ENCODE results near the gene TMPRSS6.

TMPRSS6 gene

GRCh38 chr22:37139762-37140161 lies 30.2 kb upstream of the TMPRSS6 start:
- DNase-seq, result no peak

DNA sequence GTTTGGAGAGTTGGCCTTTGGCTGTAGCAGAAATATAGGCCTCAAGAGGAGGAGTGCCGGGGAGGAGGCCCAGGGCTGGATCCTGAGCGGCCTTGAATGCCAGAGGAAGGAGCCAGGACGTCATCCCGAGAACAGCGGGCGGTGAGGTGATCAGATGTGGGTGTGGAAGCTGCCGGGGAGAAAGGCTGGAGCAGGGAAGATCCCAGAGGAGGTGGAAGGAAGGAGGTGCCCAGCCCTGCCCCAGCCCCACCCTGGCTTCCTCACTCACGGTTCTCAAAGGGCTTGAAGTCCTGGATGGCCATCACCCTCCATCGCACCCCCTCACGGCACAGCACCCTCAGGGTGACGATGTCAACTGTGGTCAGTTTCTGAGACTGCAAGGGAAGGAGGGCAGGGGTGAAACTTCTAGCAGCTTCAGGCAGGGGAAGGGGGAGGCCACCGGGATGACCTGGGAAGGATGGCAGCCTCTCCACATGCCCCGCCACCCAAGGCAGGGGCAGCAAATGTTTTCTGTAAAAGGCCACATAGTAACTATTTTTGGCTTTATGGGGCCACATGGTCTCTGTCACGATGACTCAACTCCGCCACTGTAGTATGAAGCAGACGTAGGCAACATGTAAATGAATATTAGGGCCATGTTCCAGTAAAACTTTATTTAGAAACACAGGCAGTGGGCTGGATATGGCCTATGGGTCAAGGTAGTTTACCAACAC lies 29.5 kb upstream of the TMPRSS6 start:
- DNase-seq, result no peak

- DNase-seq, result no peak
Observed at GRCh38 chr22:37137903-37138665, 28.6 kb upstream of the TMPRSS6 start.

DNA sequence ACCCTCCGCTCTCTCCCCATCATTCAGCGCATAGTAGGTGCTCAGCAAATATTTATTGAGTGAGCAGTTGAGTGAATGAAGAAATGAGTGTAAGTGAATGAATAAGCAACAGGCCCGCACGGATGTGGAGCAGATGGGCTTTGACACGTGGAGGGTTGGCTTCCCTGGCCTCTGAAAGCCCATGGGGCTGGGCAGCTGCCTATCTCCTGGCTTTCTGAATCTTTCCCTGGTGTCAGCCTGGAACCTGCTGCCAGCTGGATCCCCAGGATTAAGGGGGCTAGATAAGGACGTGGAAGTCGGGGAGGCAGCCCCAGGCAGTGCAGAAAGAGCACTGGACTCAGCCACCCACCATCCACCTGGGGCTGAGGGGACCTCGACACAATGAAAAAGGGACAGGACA lies 27.6 kb upstream of the TMPRSS6 start:
- DNase-seq, result no peak

GRCh38 chr22:37135023-37135422 lies 25.5 kb upstream of the TMPRSS6 start:
- DNase-seq, result no peak

GRCh38 chr22:37133304-37134018 lies 23.9 kb upstream of the TMPRSS6 start:
- DNase-seq, result no peak

DNA sequence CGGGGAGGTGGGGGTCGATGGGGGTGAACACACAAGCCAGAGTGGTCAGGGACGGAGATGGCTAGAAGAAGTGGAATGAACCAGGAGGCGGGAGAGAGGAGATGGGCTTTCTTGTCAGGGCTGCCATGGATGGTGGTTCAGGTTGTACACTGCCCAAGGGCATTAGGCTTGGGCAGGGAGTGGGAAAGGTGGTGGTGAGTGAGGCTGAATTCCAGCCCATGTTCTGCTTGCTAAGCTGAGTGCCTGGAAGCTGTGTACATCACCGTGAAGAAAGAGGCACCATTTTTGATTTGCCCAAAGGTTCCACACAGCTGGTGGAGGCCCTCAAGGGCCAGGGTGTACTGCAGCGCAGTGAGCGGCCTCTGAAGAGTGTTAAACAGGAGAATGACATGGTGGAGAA lies 23.3 kb upstream of the TMPRSS6 start:
- DNase-seq, result no peak

GRCh38 chr22:37129866-37130441 lies 20.4 kb upstream of the TMPRSS6 start:
- no peak for DNase-seq

- no peak for DNase-seq
Observed at GRCh38 chr22:37128555-37129281, 19.2 kb upstream of the TMPRSS6 start.

DNA sequence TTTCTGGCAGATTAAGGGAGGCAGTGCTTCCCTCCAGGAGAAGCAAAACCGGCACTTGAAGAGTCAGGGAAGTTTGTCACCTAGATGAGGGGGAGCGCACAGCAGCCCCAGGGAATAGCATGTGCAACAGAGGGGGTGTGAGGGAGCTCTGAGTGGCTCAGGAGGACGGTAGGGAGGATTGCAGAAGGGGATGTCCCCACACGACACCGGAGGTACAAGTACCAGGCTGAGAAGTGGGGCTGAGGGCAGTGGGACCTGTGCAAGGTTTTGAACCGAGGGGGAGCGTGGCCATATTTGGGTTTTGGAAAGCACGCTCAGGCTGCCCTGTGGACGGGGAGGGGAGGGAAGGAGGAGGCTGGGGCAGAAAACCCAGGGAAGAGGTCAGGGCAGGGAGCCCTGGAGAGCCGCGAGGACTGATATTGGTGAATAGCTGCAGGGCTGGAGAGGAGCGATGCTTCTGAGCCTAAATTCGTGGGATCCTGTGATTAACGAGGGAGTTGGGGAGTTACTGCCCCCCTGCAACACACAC lies 17.9 kb upstream of the TMPRSS6 start:
- no peak for DNase-seq

GRCh38 chr22:37126882-37127281 lies 17.4 kb upstream of the TMPRSS6 start:
- DNase-seq, result no peak

DNA sequence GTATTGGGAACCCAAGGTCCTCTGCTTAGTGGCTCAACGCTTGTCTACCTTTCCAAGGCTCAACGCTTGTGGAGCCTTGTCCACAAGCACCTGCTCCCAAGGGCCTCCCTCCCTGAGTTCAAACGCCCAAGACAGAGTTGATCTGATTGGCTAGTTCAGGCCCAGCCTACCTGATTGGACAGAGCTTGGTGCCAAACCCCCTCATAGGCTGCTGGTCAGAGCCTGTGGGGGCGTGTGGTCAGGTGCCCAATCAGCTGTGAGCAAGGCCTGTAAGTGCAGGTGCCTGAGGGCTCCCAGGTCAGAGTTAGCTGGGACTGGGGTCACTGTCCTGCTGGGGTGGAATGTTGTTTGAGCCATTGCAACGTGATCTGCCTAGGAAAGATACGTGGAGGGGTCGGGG lies 16.9 kb upstream of the TMPRSS6 start:
- no peak for DNase-seq

- no peak for DNase-seq
Observed at GRCh38 chr22:37123649-37124048, 14.1 kb upstream of the TMPRSS6 start.

DNA sequence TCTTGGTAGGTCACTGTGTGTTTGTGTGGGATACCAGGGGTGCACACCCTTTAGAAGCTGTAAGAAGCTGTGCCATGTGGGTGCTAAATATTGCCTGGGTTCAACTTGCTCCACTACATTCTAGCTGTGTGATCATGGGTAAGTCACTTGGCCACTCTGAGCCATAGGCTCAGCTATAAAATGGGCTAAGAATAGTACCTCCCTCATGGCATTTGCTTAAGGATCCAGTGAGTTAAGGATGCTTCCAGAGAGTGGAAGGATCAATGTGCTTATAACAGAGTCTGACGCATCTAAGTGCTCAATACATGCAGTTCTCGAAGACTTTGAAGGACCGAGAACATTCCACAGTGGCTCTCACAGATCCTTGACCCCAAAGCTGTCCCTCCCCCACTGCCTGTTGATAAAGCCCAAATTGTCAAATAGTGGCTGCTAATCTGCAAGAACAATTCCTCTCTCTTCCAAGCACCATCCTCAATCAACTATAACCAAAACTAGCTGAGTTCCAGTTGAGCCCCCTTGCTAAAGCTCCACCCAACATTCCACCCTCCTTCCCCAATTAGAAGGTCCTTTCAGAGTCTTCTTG lies 13.2 kb upstream of the TMPRSS6 start:
- no peak for DNase-seq

DNA sequence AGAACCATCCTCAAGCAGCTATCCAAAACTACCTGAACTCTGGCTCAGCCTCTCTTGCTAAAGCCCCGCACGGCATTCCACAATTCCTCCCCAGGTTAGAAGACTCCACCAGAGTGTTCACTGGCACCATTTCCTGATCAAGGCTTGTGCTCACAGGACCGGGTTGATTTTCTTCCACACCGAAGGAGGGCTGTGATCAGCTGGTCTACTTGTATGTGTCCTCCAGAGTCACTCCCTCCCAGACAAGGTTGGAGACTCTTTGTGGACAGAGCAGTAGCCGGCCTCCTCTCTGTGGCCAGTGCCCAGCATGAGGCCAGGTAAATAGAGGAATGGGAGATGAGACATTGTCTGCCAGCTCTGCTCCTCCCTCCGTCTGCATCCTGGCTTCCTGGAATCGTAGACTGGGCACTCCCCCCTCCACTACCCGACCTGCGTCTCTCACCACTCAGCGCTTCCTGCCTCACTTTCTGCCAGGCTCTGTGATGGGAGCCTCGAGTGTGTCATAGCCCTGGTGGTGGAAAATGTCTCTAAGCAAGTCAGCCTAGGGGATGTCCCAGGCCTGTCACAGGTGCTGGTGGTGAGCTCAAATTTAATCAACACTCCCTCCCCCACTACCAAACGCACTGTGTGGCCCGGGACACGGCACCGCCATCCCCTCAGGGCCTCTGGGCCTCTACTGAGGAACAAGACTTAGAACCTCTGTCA lies 12.5 kb upstream of the TMPRSS6 start:
- DNase-seq, result no peak

DNA sequence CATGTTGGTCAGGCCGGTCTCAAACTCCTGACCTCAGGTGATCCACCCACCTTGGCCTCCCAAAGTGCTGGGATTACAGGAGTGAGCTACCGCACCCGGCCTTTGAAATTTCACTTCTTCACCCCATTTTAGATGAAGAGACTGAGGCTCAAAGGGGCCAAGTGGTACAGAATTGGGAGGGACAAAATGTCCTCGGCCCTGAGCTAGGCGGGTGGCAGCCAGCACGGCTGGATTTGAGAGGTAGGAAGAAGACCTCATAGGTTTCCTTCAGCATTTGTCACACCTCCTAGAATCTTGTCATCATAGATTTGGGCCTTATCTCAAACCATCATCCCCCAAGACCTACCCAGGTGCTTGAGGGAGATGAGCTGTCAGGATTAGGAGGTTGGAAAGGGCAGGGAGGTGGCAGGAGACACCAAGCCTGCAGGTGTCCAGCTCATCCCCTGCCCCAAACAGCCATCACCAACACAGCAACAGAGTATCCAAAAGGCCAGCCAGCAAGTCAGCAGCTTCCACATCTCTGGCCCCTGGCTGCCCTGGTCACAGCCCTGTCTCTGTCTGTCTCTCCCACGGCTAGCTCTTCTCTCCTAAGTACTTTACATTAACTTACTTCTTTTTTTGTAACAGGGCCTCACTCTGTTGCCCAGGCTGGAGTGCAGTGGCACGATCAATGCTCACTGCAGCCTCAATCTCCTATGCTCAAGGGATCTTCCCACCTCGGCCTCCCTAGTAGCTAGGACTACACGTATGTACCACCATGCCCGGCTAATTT lies 11.2 kb upstream of the TMPRSS6 start:
- no peak for DNase-seq

- no peak for DNase-seq
Observed at GRCh38 chr22:37119872-37120271, 10.4 kb upstream of the TMPRSS6 start.

GRCh38 chr22:37118083-37118482 lies 8.6 kb upstream of the TMPRSS6 start:
- no peak for DNase-seq

DNA sequence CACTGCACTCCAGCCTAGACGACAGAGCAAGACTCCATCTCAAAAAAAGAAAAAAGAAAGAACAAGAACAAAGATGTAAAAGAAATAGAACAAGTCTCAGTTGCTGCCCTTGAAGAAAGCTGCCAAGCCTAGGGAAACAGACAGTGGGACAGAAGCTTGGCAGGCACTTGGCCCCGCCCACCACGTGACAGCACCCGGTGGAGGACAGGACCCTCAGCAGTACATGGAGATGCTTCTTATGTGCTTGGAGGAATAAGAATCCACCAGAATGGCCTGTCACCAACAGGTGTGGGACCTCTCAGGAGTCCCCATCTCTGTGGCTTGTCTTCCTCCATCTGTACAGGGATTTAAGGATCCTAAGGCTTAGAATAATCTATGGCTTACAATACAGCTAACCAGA lies 7.6 kb upstream of the TMPRSS6 start:
- no peak for DNase-seq

- DNase-seq, result no peak
Observed at GRCh38 chr22:37115032-37115431, 5.5 kb upstream of the TMPRSS6 start.

- DNase-seq, result no peak
Observed at GRCh38 chr22:37113757-37114156, 4.2 kb upstream of the TMPRSS6 start.

All from NCI-H510A (cell line).